GM12892 (cell line): ENCODE measurements around the gene GPATCH2.

Source experiments
- POLR2A ChIP-seq: IDR thresholded peaks from 2 replicates; pipeline ENCODE4 v1.6.1; 2011; ENCODE audit warnings: low read depth, low read length, control low read depth
- POLR2AphosphoS5 ChIP-seq: IDR thresholded peaks from 2 replicates; pipeline ENCODE4 v1.6.1; 2011; ENCODE audit warnings: low read depth, low read length, control low read depth
- TAF1 ChIP-seq: IDR thresholded peaks from 2 replicates; pipeline ENCODE4 v1.6.1; 2011; ENCODE audit warnings: low read depth, mild to moderate bottlenecking, control low read depth, low read length, borderline replicate concordance

DNA sequence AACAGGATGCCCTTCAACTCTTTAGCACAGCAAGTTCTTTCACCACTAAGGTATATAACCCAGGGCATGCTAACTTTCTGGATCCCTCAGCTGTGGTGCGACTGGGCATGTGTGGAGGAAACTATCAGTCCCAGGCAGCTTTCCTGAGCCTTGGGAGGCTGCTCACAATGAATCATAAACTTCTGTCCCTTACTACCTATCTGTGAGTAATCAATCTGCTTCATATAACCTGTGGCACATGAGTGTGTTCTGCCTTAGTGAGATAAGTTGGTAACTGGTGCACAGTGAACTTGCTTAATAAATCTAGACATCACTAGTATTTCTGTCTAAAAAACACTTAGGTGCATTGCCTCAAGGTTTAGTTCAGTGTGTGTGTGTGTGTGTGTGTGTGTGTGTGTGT is 158.0 kb downstream of the GPATCH2 start:
- TF ChIP-seq POLR2AphosphoS5 (no peak), POLR2A (no peak), TAF1 (no peak)
